ENCODE data around the gene KIT.

- no peak for TF ChIP-seq RAD21 (IDR thresholded peaks at IDR 0.05; ENCODE audit: low read depth)
- TF ChIP-seq EZH2phosphoT487 (IDR thresholded peaks at IDR 0.05; ENCODE audit: borderline replicate concordance) = no peak
- no peak for TF ChIP-seq CTCF (IDR thresholded peaks at IDR 0.05 in 2 of 3, conservative IDR thresholded peaks at IDR 0.05 in 1 of 3; ENCODE audit: borderline replicate concordance in 1 of 3, insufficient read depth in 1 of 3, low read depth in 2 of 3, low read length in 2 of 3)
- TF ChIP-seq EZH2 (IDR thresholded peaks at IDR 0.05) = no peak
Observed at GRCh38 chr4:54643958-54644751, 13.6 kb upstream of the KIT start.

Measured in HCT116 (cell line).